Measurements from ENCODE around the gene TADA2B.

TADA2B gene

DNA sequence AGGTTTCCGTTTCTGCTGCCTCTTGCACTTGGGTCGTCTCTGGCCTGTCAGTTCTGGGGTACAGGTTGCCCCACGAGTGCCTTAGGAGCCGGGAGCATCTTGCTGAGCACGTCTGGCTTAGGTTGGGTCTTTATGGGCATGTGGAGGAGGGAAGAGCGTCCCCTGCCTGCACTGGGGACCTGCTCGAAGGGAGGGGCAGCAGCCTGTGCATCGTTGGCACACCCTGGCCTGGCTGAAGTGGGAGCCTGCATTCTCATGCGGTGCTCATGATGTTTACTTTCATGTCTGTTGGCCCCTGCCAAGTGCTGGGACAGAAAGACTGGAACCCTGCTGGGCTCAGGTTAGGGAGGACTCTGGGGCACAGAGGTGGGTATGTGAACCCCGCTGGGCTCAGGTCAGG is 23.8 kb upstream of the TADA2B start:
- DNase-seq, result no peak

DNA sequence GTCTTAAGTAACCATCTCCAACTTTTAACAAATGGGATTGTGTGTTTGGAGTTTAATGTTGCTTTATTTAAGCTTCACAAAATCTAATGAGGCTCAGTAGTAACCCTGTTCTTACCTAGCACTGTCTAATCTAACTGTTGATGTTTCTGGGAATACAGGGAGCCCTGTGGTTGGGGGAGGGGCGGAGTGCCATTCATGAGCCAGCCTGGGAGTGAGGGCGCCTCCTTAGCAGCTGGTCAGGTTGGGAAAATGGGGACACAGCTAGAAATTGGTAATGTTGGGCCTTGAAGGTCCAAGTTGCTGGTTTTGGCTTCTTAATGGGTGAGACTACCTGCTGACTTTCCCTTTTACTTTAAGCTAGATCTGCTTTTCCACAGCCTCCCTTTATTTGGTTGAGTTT is 22.9 kb upstream of the TADA2B start:
- no peak for DNase-seq

DNA sequence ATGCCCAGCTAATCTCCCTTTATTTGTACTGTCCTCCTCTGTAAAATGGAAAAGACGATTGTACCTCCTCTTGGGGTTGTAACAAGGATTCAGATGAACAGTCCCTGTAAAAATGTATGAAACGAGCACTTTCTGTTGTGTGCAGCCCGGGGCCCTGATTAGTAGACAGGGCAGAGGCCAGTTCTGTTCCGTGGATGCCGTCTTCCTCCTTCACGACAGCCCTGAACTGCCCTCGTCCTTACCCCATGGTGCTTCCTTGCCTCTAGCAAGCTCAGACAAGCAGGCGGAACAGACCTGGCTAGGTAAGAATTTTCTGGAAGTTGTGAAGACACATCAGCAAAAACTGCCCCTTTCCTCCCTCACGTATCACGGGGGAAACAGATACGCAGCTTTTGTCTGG is 22.3 kb upstream of the TADA2B start:
- DNase-seq, result no peak

DNA sequence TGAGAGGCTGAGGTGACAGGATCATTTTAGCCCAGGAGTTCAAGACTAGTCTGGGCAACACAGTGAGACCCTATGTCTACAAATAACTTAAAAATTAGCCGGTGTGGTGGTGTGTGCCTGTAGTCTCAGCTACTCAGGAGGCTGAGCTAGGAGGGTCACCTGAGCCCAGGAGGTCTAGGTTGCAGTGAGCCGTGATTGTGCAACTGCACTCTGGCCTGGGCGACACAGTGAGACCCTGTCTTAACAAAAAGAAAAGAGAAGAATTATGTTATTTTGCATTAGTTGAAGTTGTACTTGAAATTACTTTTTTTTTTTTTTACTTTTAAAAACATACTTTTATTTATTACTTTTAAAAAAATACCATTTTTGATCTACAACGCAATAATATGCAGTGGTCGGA is 21.8 kb upstream of the TADA2B start:
- DNase-seq, result no peak

DNA sequence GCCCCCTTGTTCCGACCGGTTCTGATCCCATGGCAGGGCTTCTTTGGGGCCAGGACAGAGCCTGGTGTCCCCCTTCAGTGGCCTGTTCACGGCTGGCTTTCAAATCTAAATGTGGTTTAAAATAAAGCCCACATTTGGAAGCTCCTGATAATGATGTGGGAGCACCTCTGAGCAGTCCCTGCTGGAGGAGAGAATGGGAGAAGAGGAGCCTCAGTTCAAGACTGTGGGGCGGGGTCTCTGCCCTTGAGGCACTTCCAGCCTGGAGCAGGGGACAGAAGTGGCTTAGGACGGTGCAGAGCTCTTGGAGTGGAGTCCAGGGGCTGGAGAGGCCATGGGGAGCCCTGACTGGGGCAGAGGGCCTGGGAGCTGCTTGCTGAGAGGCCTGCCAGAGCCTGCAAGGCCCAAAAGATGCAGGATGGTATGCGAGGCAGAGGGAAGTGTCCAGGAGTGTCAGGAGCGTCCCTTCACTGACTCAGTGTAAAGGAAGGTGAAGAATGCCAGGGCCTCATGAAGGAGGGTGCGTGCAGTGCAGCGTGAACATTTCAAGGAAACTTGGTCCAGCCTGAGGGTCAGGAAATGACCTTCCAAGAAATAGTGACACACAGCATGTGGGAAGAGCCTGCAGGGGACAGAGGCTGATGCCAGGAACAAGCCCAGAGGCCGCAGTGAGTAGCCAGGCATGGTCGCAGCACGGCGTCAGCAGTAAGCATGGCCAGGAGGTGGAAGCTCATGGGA is 21.1 kb upstream of the TADA2B start:
- DNase-seq, result no peak

DNA sequence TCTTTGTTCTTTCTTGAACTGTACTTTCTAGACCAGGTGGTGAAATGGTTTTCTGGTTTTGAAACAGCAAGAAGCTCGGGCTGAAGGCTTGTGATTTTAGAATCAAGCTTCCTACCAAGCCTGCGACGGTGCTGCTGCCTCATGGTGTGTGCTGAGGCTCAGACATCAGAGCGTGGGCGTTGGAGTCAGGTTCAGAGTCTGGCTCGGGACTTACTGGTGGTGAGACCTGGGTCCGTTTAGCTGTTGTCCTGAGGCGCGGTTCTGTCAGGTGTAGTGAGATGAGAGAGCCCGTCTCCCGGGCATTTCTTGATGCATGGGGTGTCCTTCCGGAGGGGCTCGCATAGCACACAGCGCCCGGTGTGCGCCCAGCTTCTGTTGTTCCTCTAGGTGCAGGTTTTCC is 19.7 kb upstream of the TADA2B start:
- DNase-seq, result no peak

DNA sequence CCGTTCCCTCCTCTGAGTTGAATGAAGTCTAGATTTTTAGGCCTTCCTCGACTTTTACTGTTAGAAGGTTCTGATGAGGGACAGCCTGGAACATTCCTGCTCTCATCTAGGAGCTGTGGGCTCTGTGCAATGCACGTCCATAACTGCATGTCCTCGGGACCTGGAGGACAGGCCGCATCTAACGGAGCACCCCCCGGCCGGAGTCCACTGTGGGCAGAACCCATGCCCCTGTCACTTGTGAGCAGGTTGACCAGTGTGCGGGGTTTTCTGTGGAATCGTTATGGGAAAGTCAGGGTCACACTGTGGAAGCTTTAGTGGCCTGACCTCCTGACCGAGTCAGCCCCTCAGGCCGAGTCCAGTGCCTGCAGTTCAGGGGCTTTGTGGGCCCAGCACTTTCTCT is 19.3 kb upstream of the TADA2B start:
- no peak for DNase-seq

DNA sequence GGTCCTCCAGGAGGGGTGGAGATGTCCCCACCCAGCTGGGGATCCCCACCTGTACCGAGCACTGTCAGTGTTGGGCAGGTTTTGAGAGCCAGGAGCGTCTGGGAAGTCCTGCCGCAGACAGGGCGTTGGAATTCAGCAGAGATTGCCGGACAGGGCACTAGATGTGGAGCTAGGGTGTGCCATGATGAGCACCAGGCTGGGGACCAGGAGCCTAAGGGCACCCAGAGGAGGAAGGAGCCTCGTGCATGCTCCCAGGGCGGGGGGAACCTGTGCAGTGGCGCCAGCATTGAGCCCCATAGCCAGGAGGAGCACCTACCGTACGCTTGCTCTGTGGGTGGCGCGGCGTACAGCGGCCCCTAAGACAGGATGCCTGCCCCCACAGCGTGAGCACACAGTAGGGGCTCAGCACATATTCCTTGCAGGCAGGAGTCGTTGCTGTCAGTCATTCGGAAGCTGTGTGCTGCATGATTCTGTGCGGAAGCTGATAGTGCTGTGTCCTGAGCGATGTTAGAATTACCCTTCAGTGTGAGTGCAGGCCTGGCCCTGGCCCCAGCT is 18.8 kb upstream of the TADA2B start:
- DNase-seq, result no peak

DNA sequence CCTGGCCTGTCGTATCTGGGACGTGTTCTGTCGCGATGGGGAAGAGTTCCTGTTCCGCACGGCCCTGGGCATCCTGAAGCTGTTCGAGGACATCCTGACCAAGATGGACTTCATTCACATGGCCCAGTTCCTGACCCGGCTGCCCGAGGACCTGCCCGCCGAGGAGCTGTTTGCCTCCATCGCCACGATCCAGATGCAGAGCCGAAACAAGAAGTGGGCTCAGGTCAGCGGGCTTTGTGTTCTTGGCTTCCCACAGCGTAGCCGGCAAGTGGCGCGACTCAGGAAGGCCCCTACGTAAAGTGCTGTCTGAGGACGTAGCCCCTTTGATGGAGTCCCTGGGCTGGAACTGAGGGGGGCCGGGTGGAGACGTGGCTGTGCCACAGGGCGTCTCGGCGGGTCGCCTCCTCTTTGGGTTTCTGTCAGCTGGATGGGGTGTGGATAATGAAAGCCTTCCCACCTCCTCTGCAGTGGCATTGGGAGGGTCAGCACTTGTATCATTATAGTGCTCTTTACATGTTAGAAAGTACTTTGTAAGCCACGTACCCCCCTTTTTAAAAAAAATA is 18.1 kb upstream of the TADA2B start:
- no peak for DNase-seq

DNA sequence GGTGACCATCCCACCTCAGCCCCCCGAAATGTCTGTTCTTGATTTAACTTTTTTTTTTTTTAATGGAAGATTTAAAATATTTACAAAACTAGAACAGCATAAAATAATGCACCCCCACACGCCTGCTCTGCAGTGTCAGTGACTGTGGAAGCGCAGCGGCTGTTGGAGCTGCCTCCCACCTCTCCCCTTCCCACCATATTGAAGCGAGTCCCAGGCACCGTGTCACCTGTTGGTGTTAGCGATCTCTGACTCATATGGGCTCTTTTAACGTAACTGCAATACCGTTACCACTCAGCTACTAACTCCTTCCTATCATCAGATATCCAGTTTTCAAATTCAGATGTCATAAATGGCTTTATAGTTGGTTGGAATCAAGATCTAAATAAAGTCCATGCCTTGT is 17.1 kb upstream of the TADA2B start:
- no peak for DNase-seq

DNA sequence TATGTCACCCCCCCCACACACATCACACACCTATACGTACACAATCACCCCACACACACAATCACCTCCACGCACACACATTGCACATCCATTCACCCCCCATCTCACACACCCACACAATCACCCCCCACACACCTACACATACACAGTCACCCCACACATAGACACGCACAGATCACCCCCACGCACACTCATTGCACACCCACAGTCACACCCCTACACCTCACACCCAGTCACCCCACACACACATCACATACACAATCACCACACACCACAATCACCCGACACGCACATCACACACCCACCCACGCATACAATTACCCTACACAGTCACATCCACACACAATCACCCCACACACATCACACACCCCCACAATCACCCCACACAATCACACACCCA is 15.9 kb upstream of the TADA2B start:
- DNase-seq, result no peak

DNA sequence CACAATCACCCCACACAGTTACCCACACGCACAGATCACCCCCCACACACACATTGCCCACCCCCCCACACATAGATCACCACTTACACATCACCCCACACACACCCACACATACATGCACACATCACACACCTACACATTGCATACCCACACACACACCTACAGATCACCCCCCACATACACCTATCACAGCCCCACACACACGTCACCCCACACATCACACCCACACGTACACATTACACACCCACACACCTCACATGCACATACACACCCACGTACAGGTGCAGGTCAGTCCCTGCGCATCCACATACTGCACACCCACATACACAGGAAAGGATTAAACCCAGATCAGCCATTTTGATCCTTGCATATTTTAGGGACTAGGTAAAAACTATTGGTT is 15.3 kb upstream of the TADA2B start:
- DNase-seq, result no peak

DNA sequence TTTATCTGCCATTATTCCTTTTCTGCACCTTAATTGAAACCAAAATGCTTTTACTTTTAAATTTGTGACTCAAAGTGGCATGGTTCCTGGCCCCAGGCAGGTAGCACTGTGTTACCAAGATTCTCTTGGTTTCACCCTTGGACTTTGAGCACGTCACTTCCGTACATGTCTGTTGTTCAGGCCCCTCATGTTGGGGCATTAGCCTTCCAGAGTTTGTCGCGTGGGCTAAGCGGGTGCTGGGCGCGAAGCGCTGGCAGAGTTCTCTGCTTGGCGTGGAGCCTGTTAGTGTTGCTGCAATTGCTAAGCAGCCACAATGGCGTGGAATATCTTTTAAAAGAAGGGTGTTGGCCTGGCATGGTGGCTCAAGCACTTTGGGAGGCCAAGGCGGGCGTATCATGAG is 14.0 kb upstream of the TADA2B start:
- no peak for DNase-seq

DNA sequence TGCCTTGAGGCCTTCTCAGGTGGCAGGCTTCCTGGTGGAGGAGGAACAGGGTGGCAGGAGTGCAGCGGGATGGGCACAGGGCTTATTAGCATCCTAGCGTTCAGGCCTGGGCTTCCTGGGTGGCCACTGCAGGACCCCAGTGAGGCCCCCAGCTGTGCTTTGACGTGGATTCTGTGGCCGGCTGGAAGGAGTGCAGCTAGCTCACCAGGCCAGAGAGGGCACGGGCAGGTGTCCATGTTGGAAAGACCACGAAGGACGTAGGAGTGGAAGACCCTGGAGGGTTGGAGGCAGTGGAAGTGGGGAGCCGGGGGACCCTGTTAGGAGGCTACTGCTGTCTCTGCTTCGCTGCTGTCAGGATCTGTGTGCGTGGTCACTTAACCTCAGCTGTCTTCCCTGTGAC is 13.3 kb upstream of the TADA2B start:
- DNase-seq, result no peak

DNA sequence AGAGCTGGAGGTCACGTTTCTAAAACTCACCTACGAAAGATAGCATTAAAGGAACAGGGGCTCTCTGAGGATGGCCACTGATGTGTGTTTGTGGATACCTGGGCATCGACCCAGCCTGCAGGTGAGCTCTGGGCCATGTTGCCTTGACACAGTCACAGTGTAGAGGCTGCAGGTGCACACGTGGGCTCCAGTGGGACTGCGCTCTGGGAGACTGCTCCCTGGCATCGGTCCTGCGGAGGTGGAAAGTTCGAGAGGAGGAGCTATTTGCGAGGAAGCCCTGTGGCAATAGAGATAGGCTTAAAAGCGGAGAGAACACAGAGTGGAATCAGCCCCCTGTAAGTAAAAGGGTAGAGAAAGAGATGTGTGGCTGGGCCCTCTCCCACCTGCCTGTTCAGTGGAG is 12.3 kb upstream of the TADA2B start:
- no peak for DNase-seq

DNA sequence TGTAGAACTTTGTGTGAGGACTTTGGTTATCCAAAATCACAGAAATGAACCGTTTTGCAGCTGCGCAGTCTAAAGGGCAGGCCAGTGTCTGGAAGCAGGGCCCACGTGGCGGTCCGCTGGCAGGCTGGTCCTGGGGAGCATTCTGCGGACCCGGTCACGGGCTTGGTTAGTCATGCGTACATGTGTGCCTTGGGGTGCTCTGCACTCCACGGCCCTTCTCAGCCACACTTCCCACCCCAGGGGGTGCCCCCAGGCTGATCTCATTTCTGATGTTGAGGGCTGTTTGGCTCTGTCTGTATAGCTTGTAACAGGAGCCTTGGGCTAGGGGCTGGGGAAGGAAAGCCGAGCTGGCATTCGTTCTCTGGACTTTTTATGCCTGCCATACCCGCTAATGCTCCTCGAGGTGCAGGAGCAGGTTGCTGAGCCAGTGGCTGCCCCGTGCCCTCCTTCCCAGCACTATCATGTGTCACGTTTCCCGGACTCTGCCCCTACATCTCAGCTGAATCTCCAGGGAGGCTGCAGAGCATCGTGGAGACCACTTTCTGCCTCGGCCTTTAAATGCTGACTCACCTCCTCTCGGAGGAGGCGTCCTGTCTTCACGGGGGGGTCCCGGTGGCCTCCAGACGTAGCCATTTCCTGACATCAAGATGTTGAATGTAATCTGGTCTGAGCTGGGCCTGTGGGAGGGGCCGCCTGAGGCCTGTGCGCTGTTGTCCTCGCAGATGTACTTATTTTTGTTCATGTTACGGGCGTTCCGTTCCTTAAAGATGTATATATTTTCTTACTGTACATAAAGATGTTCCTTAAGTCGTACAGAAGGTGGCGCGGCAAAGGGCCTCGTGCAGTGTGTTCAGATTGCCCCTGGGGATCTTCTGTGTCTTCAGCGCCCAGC is 11.4 kb upstream of the TADA2B start:
- no peak for DNase-seq

DNA sequence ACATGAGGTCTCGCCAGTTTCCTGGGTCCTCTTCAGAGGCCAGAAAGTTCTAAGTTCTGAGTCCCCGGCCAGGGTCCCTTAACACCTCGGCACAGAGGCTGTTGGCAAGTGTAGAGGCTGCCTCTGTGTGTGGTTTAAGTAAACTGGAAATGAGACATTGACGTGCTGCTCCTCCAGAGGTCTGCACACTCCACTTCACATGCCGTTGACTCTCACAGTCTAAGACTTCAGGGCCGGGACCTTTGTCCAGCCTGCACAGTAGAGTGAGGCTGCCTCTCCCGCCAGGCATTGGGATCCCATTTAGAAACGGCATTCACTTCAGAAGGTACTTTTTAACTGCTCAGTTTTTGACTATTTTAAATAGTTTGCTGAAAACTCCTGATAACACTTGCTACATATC is 10.6 kb upstream of the TADA2B start:
- DNase-seq, result no peak

DNA sequence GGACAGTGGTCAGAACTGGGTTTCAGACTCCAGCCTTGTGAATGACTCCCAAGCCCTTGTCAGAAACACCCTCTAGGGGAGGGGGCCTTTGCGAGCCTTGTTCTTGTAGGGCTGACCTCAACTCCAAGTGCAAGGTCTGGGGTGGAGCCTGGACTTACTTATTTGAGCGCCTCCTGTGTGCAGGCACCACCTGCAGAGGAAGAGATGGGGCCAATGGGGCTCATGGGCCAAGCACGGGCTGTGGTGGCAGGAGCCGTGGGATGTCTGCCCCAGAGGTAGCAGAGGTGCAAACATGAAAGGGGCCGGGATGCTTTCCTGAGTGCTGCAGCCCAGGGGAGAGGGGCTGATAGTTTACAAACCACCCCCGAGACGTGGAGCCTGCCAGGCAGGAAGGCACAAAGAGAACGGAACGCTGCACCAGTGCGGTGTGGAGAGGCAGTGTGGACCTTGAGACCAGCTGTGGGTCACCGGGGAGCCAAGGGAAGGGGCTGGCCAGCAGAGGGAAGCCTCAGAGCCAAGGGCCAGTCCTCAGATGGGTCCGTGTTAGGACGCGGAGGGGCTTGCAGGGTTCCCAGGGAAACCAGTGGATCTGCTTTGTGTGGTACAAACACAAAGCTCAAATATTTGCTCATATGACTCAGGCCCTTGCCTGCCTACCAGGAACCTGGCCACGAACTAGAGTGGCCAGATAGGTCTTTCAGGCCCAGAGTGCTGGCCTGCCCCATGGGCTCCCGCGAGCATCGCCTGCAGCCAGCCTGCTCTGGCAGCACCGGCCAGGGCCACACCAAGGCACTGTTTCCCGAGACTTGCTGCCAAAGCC is 8.7 kb upstream of the TADA2B start:
- DNase-seq, result no peak

DNA sequence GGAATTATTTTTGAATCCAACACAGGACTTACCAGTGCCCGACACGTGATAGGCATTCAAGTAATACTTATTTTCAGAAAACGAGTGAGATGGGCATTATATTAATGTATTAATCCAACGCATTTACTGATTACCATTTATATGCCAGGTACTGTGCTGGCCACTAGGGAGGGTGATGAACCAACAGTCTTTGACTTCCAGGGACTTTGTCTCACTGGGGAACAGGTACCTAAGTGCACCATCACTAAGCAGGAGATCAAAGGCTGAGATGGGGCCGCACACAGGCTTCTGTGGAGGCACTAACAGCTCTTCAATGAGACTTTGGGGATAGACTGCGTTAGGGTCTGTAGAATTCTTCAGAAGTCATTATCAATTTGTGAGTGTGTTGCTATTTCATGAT is 5.7 kb upstream of the TADA2B start:
- peak; percentile 13 for DNase-seq

DNA sequence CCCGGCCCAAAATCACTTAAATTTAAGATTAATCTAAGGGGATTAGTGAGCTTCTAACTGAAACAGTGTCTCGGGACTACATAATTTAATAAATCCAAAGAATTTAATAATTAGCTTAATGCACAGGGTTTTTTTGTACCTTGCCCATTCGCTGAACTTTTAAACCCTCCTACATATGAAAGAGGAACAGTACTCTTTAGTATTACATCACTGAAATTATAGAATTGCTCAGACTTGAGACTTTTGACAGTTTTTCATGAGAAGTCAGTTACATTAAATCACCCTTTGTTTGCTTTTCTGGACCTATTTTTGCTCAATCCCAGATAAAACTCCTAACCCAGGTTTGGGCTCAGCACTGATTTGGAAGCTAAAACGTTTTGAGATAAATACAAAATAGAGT is 2.4 kb upstream of the TADA2B start:
- no peak for DNase-seq

DNA sequence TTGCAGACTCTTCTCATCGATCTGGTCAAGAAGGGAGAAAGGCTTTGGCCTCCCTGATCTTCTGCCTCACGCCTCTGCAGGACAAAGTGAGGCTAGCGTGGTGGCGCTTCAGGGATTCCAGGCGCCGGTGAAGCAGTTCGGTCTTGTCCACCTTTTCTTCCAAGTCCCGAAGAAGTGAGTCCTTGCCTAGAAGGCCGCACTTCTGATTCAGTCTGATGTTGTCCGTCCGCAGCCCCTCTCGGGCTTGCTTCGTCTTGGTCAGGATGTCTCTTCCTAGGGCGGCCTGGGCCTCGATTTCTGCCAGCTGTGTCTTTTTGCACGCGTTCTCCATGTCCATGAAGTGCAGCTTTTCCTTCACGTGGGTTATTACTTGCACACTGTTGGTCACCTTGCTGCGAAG is 1.9 kb upstream of the TADA2B start:
- no peak for DNase-seq

DNA sequence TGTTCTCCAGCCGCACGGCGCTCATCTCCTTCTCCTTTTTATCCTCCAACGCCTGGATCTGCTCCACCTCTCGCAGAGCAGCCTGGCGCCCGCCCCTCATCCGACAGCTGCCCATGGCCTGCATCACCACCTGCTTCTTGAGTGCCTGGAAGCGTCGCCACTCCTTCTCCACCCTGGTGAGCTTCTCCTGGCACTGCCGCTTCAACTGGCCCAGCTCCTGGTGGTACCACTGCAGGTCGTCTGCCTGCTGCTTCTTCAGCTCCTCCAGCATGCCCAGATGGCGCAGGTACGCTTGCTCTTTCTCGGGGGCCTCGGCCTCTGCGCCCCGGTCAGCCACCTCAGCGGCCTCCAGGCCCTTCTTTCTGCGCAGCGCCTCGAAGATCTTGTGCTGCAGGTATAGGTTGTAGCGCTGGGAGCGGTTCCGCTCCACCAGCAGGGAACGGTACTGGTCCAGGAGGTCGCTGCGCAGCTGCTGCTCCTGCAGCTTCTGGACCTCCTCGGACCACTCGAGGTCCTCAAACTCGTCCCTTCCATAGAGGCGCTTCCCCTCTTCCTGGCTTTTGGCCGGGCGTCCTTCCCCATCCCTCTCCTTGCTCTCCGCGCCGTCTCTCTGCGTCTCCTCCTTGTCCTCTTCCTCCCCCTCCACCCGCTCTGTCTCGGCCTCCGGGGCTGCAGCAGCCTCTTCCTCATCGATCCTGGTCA is 1.2 kb upstream of the TADA2B start:
- DNase-seq, result no peak

Measured in CD4-positive, alpha-beta T cell treated with Interleukin-21 for 1 hour (primary cell).